Activated T-cell treated with anti-CD3 and anti-CD28 coated beads, Interleukin-2, amount 50 U/mL, for 72 hours (primary cell): Measurements from ENCODE around the gene GLS2. TPM values are rescaled to one million over a fixed set of nuclear protein-coding genes. Genes with fewer than 3 reads are reported as not detected.
A peak's percentile ranks its signal among the peaks of the same experiment; 100 is the strongest.
"Not testable (repeated sequence)": the region's sequence is repeated elsewhere in the genome, so short reads cannot be mapped to it uniquely, and the experiment has no call there.

Experiments used
- ATAC-seq, 2 donors: fragments of 150-1000 bp; cut with Tn5 transposase; replicated peaks in 1 of 2; 2 replicates each; pipeline ENCODE4 v1.10.0; 2021; ENCODE audit warnings: moderate library complexity in 2 of 2, mild to moderate bottlenecking in 1 of 2
- DNase-seq, 2 donors: peaks; one replicate each; pipeline ENCODE4 v3.0.0; 2021 to 2022; ENCODE audit warnings: mixed read lengths in 1 of 2
- H3K27ac Mint-ChIP-seq: one replicate; pipeline ENCODE4 v1.8.0; 2022; ENCODE audit warnings: mild to moderate bottlenecking, moderate library complexity, mixed read lengths
- H3K27me3 Mint-ChIP-seq: one replicate; pipeline ENCODE4 v1.8.0; 2022; ENCODE audit warnings: low read depth, mixed read lengths
- H3K36me3 Mint-ChIP-seq, 2 donors: one replicate each; pipeline ENCODE4 v1.8.0; 2022; ENCODE audit warnings: mixed read lengths in 2 of 2, mild to moderate bottlenecking in 1 of 2; ENCODE audit not compliant: insufficient read depth in 2 of 2
- H3K4me1 Mint-ChIP-seq: one replicate; pipeline ENCODE4 v1.8.0; 2022; ENCODE audit warnings: low read depth, mixed read lengths
- H3K4me3 Mint-ChIP-seq, 2 donors: one replicate each; pipeline ENCODE4 v1.8.0; 2022; ENCODE audit warnings: mild to moderate bottlenecking in 2 of 2, mixed read lengths in 2 of 2, moderate library complexity in 2 of 2
- H3K9me3 Mint-ChIP-seq, 2 donors: one replicate each; pipeline ENCODE4 v1.8.0; 2022; ENCODE audit warnings: mixed read lengths in 2 of 2
- total RNA-seq, 2 donors: library from RNA; stranded (reverse); gene quantifications; one replicate each; pipeline ENCODE4 v1.2.3, GENCODE V29; 2022

GLS2 gene
- total RNA-seq, 2 donors from 2014 or later, result 4.3 to 7.2 TPM

GRCh38 chr12:56450241-56450640 is 37.7 kb downstream of the GLS2 start:
- Mint-ChIP-seq H3K4me3 (peak overlapping the region; percentile 94 to 100), H3K9me3 (no peaks in the 10 kb centered on the region), H3K27me3 (no peaks in the 10 kb centered on the region), H3K4me1 (peaks cover 43% of the 10 kb centered on the region), H3K36me3 (peaks cover 4 to 7% of the 10 kb centered on the region in 2 donors), H3K27ac (no peak overlapping the region)
- DNase-seq (no peak), ATAC-seq (no peak)

GRCh38 chr12:56449622-56449984 is 38.4 kb downstream of the GLS2 start:
- H3K27ac Mint-ChIP-seq, result peak overlapping the region; percentile 99
- peak overlapping the region; percentile 94 to 100 for H3K4me3 Mint-ChIP-seq
- H3K36me3 Mint-ChIP-seq, result peaks cover 7 to 10% of the 10 kb centered on the region in 2 donors
- H3K4me1 Mint-ChIP-seq, result peaks cover 46% of the 10 kb centered on the region
- ATAC-seq (no peak), DNase-seq (no peak)
- H3K9me3 Mint-ChIP-seq, result peaks cover 0 to 3% of the 10 kb centered on the region in 2 donors
- no peaks in the 10 kb centered on the region for H3K27me3 Mint-ChIP-seq

GRCh38 chr12:56448860-56449621 is 38.9 kb downstream of the GLS2 start, which contains the start of gene TIMELESS:
Gene TIMELESS (minus strand): TSS chr12:56449426. CDS start chr12:56434170, 15,256 bp downstream.
- H3K27me3 Mint-ChIP-seq, result no peaks in the 10 kb centered on the region
- H3K4me1 Mint-ChIP-seq, result peaks cover 49% of the 10 kb centered on the region
- H3K36me3 Mint-ChIP-seq, result peaks cover 11 to 16% of the 10 kb centered on the region in 2 donors
- H3K4me3 Mint-ChIP-seq, result peak within 1 kb of the TSS; percentile 94 to 100
- peaks cover 0 to 5% of the 10 kb centered on the region in 2 donors for H3K9me3 Mint-ChIP-seq
- DNase-seq (peak; percentile 89 to 90), ATAC-seq (peak; percentile 98 to 99)
- H3K27ac Mint-ChIP-seq, result peak within 1 kb of the TSS; percentile 99

DNA sequence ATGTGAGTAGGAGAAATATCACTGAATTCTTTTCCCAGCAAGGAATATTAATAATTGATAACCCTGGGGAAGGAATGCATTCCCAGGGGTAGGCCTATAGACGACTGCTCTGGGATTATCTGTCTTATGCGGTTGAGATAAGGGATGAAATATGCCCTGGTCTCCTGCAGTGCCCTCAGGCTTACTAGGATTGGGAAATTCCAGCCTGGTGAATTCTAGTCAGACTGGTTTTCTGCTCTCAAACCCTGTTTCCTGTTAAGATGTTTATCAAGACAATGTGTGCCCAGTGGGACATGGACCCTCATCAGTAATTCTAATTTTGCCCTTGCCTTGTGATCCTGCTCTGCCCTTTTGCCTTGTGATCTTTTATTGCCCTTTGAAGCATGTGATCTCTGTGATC is 44.8 kb downstream of the GLS2 start:
- H3K9me3 Mint-ChIP-seq, H3K27me3 Mint-ChIP-seq, H3K27ac Mint-ChIP-seq, H3K4me3 Mint-ChIP-seq, DNase-seq, ATAC-seq: not testable (repeated sequence)
- peaks cover 11 to 20% of the 10 kb centered on the region in 2 donors for H3K36me3 Mint-ChIP-seq
- peaks cover 39% of the 10 kb centered on the region for H3K4me1 Mint-ChIP-seq

DNA sequence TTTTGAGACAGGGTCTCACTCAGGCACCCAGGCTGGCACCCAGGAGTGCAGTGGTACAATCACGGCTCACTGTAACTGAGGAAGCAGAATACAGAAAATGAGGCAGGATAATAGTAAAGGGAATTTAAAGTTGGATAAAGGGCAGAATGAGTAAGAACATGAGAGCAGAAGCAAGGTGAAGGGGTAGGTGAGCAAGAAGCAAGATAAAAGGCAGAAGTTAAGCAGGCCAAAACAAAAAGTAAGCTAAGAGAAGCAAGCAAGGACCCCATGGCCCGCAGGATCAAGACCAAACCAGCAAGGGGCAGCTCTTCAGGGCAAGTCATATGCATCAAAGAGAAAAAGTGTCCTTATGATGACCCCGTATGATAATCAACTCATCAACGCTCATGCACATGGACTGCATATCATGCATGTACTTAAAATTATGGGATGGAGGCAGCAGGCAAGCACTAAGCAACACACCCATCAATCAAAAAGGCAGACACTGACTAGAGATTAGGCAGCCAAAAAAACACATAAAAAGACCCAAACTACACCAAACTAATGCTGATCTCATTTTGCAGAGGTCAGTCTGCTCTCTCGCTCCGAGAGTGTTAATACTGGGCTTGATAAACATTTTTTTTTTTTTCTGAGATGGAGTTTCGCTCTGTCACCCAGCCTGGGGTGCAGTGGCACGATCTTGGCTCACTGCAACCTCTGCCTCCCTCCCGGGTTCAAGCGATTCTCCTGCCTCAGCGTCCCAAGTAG is 50.4 kb downstream of the GLS2 start:
- ATAC-seq (no peak), DNase-seq (no peak)
- Mint-ChIP-seq H3K4me3 (no peak overlapping the region), H3K9me3 (no peaks in the 10 kb centered on the region), H3K36me3 (peaks cover 0 to 2% of the 10 kb centered on the region in 2 donors), H3K27me3 (no peaks in the 10 kb centered on the region), H3K4me1 (no peaks in the 10 kb centered on the region), H3K27ac (no peak overlapping the region)

GRCh38 chr12:56434828-56435227 is 53.1 kb downstream of the GLS2 start:
- no peak overlapping the region for H3K4me3 Mint-ChIP-seq
- no peak for DNase-seq
- H3K4me1 Mint-ChIP-seq, result no peaks in the 10 kb centered on the region
- no peak for ATAC-seq
- H3K27me3 Mint-ChIP-seq, result no peaks in the 10 kb centered on the region
- H3K36me3 Mint-ChIP-seq, result peaks cover 3 to 14% of the 10 kb centered on the region in 2 donors
- H3K27ac Mint-ChIP-seq, result no peak overlapping the region
- H3K9me3 Mint-ChIP-seq, result no peaks in the 10 kb centered on the region

DNA sequence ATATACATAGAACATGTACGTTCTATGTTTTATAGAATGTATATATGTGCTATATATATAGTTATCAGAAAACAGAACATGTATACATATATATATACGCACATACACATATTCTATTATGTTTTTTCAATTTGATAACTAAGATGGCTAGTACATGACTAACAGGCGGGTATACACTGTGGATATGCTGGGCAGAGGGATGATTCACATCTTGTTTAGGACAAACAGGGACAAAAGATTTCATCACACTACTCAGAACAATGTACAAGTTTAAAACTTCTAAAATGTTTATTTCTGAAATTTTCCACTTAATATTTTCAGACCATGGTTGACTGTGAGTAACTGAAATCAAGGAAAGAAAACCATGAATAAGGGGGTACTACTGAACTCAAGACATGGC is 56.1 kb downstream of the GLS2 start:
- peaks cover 11 to 28% of the 10 kb centered on the region in 2 donors for H3K36me3 Mint-ChIP-seq
- DNase-seq (no peak), ATAC-seq (no peak)
- no peak overlapping the region for H3K27ac Mint-ChIP-seq
- no peaks in the 10 kb centered on the region for H3K9me3 Mint-ChIP-seq
- no peaks in the 10 kb centered on the region for H3K4me1 Mint-ChIP-seq
- no peak overlapping the region for H3K4me3 Mint-ChIP-seq
- H3K27me3 Mint-ChIP-seq, result no peaks in the 10 kb centered on the region

GRCh38 chr12:56431288-56431687 is 56.7 kb downstream of the GLS2 start:
- Mint-ChIP-seq H3K4me1 (no peaks in the 10 kb centered on the region), H3K4me3 (no peak overlapping the region), H3K27me3 (no peaks in the 10 kb centered on the region), H3K27ac (no peak overlapping the region), H3K36me3 (peaks cover 11 to 29% of the 10 kb centered on the region in 2 donors), H3K9me3 (no peaks in the 10 kb centered on the region)
- ATAC-seq (no peak), DNase-seq (no peak)

- Mint-ChIP-seq H3K4me1 (peaks cover 7% of the 10 kb centered on the region), H3K27me3 (no peaks in the 10 kb centered on the region), H3K9me3 (no peaks in the 10 kb centered on the region), H3K4me3 (no peak overlapping the region), H3K36me3 (peaks cover 15 to 45% of the 10 kb centered on the region in 2 donors), H3K27ac (no peak overlapping the region)
- DNase-seq, result no peak
- no peak for ATAC-seq
Observed at GRCh38 chr12:56425940-56426438, 62.0 kb downstream of the GLS2 start.

DNA sequence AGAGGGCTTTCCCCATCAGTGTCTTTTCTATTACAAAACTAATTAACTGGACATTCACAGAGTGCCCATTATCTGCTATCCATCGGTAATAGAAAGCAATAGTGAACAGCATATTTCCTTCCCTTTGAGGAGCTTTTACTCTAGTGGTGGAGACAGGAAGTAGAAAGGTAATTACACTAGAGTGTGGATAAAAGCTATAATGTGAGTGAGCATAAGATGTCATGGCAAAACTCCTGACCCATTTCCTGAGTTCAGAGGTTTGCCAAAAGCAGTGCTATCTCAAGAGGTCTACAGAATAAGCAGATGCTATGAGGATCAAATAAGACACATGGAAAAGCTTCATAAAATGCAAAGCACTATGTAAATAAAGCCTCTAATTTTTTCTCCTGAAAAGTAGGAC is 62.8 kb downstream of the GLS2 start:
- ATAC-seq (no peak), DNase-seq (no peak)
- H3K4me3 Mint-ChIP-seq, result no peak overlapping the region
- peak overlapping the region; percentile 42 for H3K27ac Mint-ChIP-seq
- H3K9me3 Mint-ChIP-seq, result no peaks in the 10 kb centered on the region
- no peaks in the 10 kb centered on the region for H3K27me3 Mint-ChIP-seq
- H3K4me1 Mint-ChIP-seq, result peaks cover 7% of the 10 kb centered on the region
- H3K36me3 Mint-ChIP-seq, result peaks cover 20 to 47% of the 10 kb centered on the region in 2 donors

Other genes with a start within 250 kb of the GLS2 start
- gene ANKRD52, start 229.8 kb downstream of the GLS2 start, total RNA-seq, result 10 to 100 TPM; 46.7 to 50.7 TPM
- gene COQ10A, start 221.2 kb downstream of the GLS2 start, total RNA-seq, result 1 to 10 TPM; 5.9 to 7.3 TPM
- gene CS, start 187.8 kb downstream of the GLS2 start, total RNA-seq, result 100 to 1,000 TPM; 261 to 319 TPM
- 100 to 1,000 TPM in 1 of 2 donors, 10 to 100 TPM in 1; 97.8 to 117 TPM for gene CNPY2, start 172.2 kb downstream of the GLS2 start, total RNA-seq
- gene PAN2, start 154.2 kb downstream of the GLS2 start, total RNA-seq, result 100 to 1,000 TPM; 112 to 139 TPM
- gene IL23A, start 149.3 kb downstream of the GLS2 start, total RNA-seq, result 100 to 1,000 TPM in 1 of 2 donors, 10 to 100 TPM in 1; 79.5 to 138 TPM
- gene STAT2, start 128.1 kb downstream of the GLS2 start, total RNA-seq, result 100 to 1,000 TPM; 121 to 142 TPM
- gene APOF, start 125.3 kb downstream of the GLS2 start, total RNA-seq, result under 1 TPM in 1 of 2 donors, not detected in 1; 0.28 TPM
- gene TIMELESS, start 38.7 kb downstream of the GLS2 start, total RNA-seq, result 10 to 100 TPM; 44.1 to 61.6 TPM
- not detected for gene MIP, start 33.5 kb downstream of the GLS2 start, total RNA-seq
- gene SPRYD4, start 19.6 kb downstream of the GLS2 start, total RNA-seq, result 1 to 10 TPM; 3.8 to 4.4 TPM
- 10 to 100 TPM in 1 of 2 donors, 1 to 10 TPM in 1; 7.9 to 12.7 TPM for gene RBMS2, start 33.7 kb upstream of the GLS2 start, total RNA-seq
- gene BAZ2A, start 142.2 kb upstream of the GLS2 start, total RNA-seq, result 100 to 1,000 TPM; 128 to 154 TPM
- 100 to 1,000 TPM; 661 to 679 TPM for gene ATP5F1B, start 157.8 kb upstream of the GLS2 start, total RNA-seq
- 100 to 1,000 TPM; 166 to 192 TPM for gene PTGES3, start 200.1 kb upstream of the GLS2 start, total RNA-seq
- 100 to 1,000 TPM; 903 to 922 TPM for gene NACA, start 237.1 kb upstream of the GLS2 start, total RNA-seq